Activated B cell treated with CpG ODN at 0.5 μM for 24 hours (primary cell): ENCODE data around the gene FMN1. TPM values are rescaled to one million over a fixed set of nuclear protein-coding genes. Genes with fewer than 3 reads are reported as not detected.

ENCODE experiments used
- ATAC-seq: fragments of 200-7000 bp; cut with Tn5 transposase; one replicate; pipeline ENCODE4 v1.10.0; 2021; ENCODE audit warnings: low read depth, mild to moderate bottlenecking, moderate library complexity
- CTCF ChIA-PET: fragments of 350-600 bp; sonication (Branson Sonifier 250); formaldehyde crosslinking; loops from one replicate; lab custom pipeline; 2021; ENCODE audit warnings: antibody characterized with exemption; lab: Charles Lee
- POLR2A ChIA-PET: fragments of 350-600 bp; sonication (Branson Sonifier 250); formaldehyde crosslinking; loops from one replicate; lab custom pipeline; 2021; ENCODE audit warnings: antibody characterized with exemption; lab: Charles Lee
- DNase-seq: peaks from one replicate; pipeline ENCODE4 v3.0.0; 2022
- H3K27ac Mint-ChIP-seq: one replicate; pipeline ENCODE4 v1.8.0; 2020; ENCODE audit warnings: mixed read lengths
- H3K27me3 Mint-ChIP-seq: one replicate; pipeline ENCODE4 v1.8.0; 2021; ENCODE audit warnings: mixed read lengths
- H3K36me3 Mint-ChIP-seq: one replicate; pipeline ENCODE4 v1.8.0; 2021; ENCODE audit warnings: low read depth, mixed read lengths
- H3K4me1 Mint-ChIP-seq: one replicate; pipeline ENCODE4 v1.8.0; 2021; ENCODE audit warnings: mixed read lengths
- H3K4me3 Mint-ChIP-seq: one replicate; pipeline ENCODE4 v1.8.0; 2020; ENCODE audit warnings: mild to moderate bottlenecking, mixed read lengths
- H3K9me3 Mint-ChIP-seq: one replicate; pipeline ENCODE4 v1.8.0; 2020; ENCODE audit warnings: mixed read lengths
- CTCF ChIP-seq: fragments of 200-600 bp; IDR thresholded peaks from one replicate; pipeline ENCODE4 v1.8.0; 2022; ENCODE audit warnings: antibody characterized with exemption, mild to moderate bottlenecking
- intact Hi-C: fragments of 100-400 bp; cut with micrococcal nuclease; formaldehyde crosslinking; loops from one replicate; pipeline ENCODE4 v1.15.1; 2024
- total RNA-seq: library from RNA; stranded (reverse); gene quantifications from 2 replicates; pipeline ENCODE4 v1.2.3, GENCODE V29; 2022

The FMN1 gene
- total RNA-seq, 1 donor from 2014 or later = 0.80 TPM

- no peaks in the 10 kb centered on the region for H3K4me1 Mint-ChIP-seq
- no peaks in the 10 kb centered on the region for H3K36me3 Mint-ChIP-seq
- ChIA-PET CTCF (interaction anchor here (1.2 kb wide), 1 partner anchor 8 kb away, joined by 3 read pairs; no protein-coding TSS in a partner anchor), POLR2A (no interaction called here)
- H3K9me3 Mint-ChIP-seq = no peaks in the 10 kb centered on the region
- no peak for ATAC-seq
- DNase-seq = no peak
- no peak overlapping the region for H3K4me3 Mint-ChIP-seq
- no peak overlapping the region for H3K27ac Mint-ChIP-seq
- H3K27me3 Mint-ChIP-seq = peaks cover 5% of the 10 kb centered on the region
- intact Hi-C loops = no loop called here
- no peak for TF ChIP-seq CTCF
Observed at GRCh38 chr15:33104212-33104611, 90.3 kb downstream of the FMN1 start.

- intact Hi-C loops = no loop called here
- no peak for DNase-seq
Observed at GRCh38 chr15:33101036-33101435, 93.5 kb downstream of the FMN1 start.

GRCh38 chr15:33100314-33100713 is 94.2 kb downstream of the FMN1 start:
- ATAC-seq = no peak
- no peak overlapping the region for H3K27ac Mint-ChIP-seq
- ChIA-PET POLR2A (no interaction called here), CTCF (no interaction called here)
- no peak overlapping the region for H3K4me3 Mint-ChIP-seq
- no peak for DNase-seq
- no peaks in the 10 kb centered on the region for H3K36me3 Mint-ChIP-seq
- intact Hi-C loops = no loop called here
- no peak for TF ChIP-seq CTCF
- peaks cover 2% of the 10 kb centered on the region for H3K27me3 Mint-ChIP-seq
- no peaks in the 10 kb centered on the region for H3K4me1 Mint-ChIP-seq
- no peaks in the 10 kb centered on the region for H3K9me3 Mint-ChIP-seq

More at GRCh38 chr15:33101036-33101435, 93.5 kb downstream of the FMN1 start:
- no peak for ATAC-seq
- POLR2A ChIA-PET = no interaction called here
- Mint-ChIP-seq H3K4me1 (no peaks in the 10 kb centered on the region), H3K4me3 (no peak overlapping the region), H3K9me3 (no peaks in the 10 kb centered on the region), H3K27ac (no peak overlapping the region), H3K36me3 (no peaks in the 10 kb centered on the region), H3K27me3 (peaks cover 2% of the 10 kb centered on the region)
- CTCF ChIA-PET = no interaction called here
- TF ChIP-seq CTCF = no peak

- no peak for ATAC-seq
- no peak for TF ChIP-seq CTCF
- ChIA-PET POLR2A (no interaction called here), CTCF (no interaction called here)
- Mint-ChIP-seq H3K27ac (no peak overlapping the region), H3K4me1 (no peaks in the 10 kb centered on the region), H3K36me3 (no peaks in the 10 kb centered on the region), H3K4me3 (no peak overlapping the region), H3K9me3 (no peaks in the 10 kb centered on the region), H3K27me3 (peaks cover 2% of the 10 kb centered on the region)
- intact Hi-C loops = loop anchor here (5.0 kb wide), 1 partner anchor 128 kb away; no protein-coding TSS in a partner anchor
- DNase-seq = no peak
Observed at GRCh38 chr15:33099739-33100138, 94.8 kb downstream of the FMN1 start.

- H3K9me3 Mint-ChIP-seq = no peaks in the 10 kb centered on the region
- POLR2A ChIA-PET = no interaction called here
- H3K27me3 Mint-ChIP-seq = peaks cover 2% of the 10 kb centered on the region
- no peaks in the 10 kb centered on the region for H3K4me1 Mint-ChIP-seq
- no peak overlapping the region for H3K27ac Mint-ChIP-seq
- H3K36me3 Mint-ChIP-seq = no peaks in the 10 kb centered on the region
- no peak for DNase-seq
- ATAC-seq = no peak
- intact Hi-C loops = loop anchor here (5.0 kb wide), 1 partner anchor 128 kb away; no protein-coding TSS in a partner anchor
- CTCF ChIA-PET = no interaction called here
- H3K4me3 Mint-ChIP-seq = no peak overlapping the region
- no peak for TF ChIP-seq CTCF
Observed at GRCh38 chr15:33099213-33099612, 95.3 kb downstream of the FMN1 start.
